Stomach (tissue), 4 donors: ENCODE data around the gene IL10RA.

Source experiments
- POLR2A ChIP-seq, 4 donors: fragments of 450-650 bp; IDR thresholded peaks; one replicate each; pipeline ENCODE4 v1.6.1; 2016; ENCODE audit warnings: antibody characterized with exemption in 4 of 4, control low read depth in 2 of 4, mild to moderate bottlenecking in 1 of 4, moderate library complexity in 1 of 4
- POLR2AphosphoS5 ChIP-seq, 3 donors: sonication (generic); formaldehyde crosslinking; IDR thresholded peaks; one replicate each; pipeline ENCODE4 v1.6.1; 2016; ENCODE audit warnings: antibody characterized with exemption in 3 of 3
- TF ChIP-seq, protein P1 (sequence below), 7 experiments: fragments of 450-650 bp in 4 of 7; fragments of 200-600 bp in 3 of 7; sonication (generic) in 3 of 7; IDR thresholded peaks; one replicate each; pipeline ENCODE4 v1.5.1; 2016 to 2019; ENCODE audit warnings: antibody characterized with exemption in 7 of 7, control low read depth in 2 of 7, mild to moderate bottlenecking in 1 of 7

GRCh38 chr11:117992620-117993019 is 6.4 kb downstream of the IL10RA start:
- TF ChIP-seq, protein P1, sequence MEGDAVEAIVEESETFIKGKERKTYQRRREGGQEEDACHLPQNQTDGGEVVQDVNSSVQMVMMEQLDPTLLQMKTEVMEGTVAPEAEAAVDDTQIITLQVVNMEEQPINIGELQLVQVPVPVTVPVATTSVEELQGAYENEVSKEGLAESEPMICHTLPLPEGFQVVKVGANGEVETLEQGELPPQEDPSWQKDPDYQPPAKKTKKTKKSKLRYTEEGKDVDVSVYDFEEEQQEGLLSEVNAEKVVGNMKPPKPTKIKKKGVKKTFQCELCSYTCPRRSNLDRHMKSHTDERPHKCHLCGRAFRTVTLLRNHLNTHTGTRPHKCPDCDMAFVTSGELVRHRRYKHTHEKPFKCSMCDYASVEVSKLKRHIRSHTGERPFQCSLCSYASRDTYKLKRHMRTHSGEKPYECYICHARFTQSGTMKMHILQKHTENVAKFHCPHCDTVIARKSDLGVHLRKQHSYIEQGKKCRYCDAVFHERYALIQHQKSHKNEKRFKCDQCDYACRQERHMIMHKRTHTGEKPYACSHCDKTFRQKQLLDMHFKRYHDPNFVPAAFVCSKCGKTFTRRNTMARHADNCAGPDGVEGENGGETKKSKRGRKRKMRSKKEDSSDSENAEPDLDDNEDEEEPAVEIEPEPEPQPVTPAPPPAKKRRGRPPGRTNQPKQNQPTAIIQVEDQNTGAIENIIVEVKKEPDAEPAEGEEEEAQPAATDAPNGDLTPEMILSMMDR (IDR thresholded peaks at IDR 0.05), result no peak
- no peak for TF ChIP-seq POLR2A (IDR thresholded peaks at IDR 0.05)
- TF ChIP-seq POLR2AphosphoS5 (IDR thresholded peaks at IDR 0.05), result no peak
